ELF-1 (cell line): Measurements from ENCODE around the gene LMBR1L.

Source experiments
- DNase-seq: peaks from one replicate; pipeline ENCODE4 v3.0.0-alpha.2; 2016; ENCODE audit warnings: low read depth, low spot score

The LMBR1L gene

DNA sequence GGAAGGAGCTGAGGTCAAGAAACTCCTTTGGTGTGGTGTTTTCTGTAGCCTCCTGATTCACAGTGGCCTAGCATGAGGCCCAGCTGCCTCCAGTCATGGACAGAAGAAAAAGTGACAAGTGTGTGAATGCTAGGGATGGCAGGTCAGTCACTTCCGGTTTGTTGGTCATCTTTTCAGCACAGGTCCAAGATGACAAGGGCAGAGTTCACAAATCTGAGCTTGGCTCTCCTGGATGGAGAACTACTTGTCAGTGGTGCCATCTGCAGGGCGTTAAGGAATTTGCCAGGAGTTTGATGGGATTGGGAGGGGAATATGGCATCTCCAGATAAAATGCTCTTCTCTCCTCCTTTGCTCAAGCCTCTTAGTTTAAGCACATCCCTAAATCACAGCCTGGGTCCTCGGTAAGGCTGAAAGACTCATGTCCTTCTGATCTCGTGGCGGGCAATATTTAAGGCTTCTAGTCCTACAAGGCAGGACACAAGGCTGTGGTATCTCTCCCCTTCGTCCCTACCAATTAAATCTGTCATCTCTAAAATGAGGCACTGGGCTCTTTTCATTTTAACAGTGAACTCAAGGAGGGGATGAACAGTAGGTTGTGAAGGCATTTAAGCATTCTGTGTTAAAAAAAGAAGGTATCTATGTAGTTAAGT lies 10.5 kb upstream of the LMBR1L start:
- DNase-seq = peak; percentile 60

DNA sequence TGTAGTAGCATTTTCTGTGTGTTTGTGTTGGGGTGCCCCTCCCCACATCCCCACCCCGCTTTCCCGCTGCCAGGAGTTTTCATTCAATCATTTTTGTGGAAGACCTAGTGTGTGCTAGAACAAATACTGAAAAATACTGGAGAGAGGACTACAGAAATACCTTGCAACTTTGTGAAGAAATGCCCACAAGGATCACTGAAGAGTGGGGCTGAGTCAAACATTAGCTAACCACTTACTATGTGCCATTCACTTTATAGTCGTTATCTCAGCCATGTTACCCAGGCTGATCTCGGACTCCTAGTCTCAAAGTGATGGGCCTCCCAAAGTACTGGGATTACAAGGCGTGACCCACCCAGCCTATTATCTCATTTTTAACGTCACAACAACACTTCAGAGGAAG lies 559 bp upstream of the LMBR1L start:
- DNase-seq = no peak

DNA sequence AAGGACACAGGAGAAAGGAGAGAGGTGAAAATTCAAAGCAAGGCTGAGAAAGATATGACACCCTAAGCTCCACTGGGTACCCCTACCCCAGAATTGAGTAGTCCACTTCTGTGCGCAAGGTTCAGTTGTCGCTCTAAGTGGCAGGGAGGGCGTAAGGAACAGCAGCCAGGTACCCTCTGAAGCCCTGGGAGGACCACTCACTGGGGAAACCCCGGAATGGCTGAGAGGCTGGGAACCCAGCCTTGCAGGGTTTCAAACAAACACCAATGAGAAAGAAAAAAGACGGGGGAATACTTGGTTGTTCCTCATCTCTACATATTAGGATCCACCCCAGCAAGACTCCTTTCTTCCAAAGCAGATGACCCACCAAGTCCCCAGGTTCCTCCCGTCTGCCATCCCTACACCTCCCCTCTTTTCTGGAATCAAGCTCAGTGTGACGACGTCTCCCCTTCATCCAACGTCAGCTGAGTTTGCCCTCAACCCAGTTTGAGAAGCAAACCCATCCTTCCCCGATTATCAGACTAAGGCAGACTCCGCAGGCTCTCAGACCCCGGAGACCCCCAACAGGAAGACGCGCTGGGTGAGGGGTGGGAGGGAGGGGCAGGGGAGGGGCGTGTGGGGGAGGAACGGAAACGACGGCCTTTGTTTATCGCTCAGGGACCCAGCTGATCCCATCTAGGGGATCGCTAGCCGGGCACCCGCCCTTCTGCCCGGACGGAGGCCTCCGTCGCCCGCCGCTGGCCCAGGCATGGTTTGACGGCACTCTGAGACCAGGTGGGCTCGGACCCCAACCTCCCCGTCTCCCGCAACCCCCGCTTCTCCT lies 795 bp downstream of the LMBR1L start:
- no peak for DNase-seq

DNA sequence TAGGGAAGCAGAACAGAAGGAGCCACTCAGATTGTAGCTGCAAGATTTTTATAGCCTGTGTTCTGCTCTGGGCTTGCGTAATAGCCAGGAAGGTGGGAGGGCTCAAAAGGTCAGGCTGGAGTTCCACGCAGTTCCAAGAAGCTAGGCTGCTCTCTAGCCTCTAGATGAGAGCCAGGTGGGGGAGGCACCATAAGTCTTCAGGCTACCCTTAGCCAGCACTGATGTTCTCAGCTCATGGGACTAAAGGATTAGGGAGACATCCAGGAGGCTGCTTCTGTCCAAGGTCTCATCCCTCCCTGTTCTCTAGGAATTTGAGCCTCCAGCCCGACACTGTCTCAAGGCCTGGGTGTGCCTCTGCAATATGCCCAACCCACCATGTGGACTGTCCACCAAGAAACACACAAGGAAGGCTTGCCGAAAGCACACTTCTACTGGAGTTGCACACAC lies 1.7 kb downstream of the LMBR1L start:
- peak; percentile 30 for DNase-seq

DNA sequence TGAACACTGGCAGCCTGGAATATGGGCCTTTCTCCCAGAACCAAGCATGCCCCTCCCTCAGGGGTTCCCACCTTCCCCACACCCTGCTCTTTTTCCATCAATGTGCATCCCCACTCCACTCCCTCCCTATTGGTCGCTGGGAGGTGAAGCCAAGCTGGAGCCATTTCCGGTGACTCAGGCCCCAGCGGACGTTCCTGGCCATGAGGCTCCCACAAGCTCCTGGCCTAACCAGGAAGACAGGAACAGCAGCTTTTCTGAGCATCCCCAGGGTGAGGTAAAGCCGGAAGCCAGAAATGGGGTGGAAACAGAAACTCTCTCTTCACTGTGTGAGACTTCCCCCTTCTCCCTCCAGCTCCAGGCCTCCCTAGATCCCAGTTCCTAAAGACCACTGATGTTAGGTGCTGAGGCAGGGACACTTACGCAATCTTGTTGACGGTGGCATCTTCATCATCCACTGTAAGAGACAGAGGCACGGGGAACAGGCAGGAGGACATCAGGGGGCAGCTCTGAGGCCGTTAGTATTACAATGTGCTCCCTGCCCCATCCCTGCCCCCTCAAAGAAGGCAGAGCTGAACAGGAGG lies 5.1 kb downstream of the LMBR1L start:
- DNase-seq = no peak

DNA sequence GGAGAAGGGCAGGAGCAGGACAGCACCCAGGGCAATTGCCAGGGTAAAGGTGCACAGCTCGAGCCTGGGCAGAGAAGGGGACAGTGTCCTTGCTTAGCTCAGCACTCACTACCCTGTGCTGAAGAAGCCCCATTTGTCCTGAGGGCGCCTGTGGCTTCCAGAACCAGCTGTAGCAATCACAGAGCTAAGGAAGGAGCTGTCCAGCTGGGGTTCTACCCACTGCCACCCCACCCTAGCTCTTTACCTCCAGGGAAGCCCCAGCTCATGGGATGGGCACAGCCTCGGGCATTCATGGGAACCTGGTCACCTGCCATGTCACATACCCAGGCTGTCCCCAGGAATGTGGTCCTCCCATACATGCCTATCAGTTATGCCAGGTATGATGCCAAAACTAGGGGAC lies 5.8 kb downstream of the LMBR1L start:
- no peak for DNase-seq

DNA sequence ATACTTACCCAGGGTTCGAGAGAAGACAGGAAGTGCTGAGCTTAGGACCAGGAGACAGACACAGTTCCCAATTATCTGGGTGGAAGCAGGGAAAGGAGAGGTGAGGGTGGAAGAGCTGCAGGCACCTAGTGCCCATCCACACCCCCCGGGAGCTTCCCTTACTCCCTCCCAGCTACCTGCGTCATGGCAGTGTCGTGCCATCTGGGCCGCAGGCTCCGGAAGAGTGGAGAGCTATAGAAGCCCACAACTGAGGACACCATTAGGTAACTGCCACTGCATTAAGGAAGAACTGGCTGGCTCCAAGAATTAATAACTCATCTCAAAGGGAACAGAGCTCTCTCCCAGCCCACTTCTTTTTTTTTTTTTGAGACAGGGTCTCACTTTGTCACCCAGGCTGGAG lies 10.3 kb downstream of the LMBR1L start:
- DNase-seq = no peak

DNA sequence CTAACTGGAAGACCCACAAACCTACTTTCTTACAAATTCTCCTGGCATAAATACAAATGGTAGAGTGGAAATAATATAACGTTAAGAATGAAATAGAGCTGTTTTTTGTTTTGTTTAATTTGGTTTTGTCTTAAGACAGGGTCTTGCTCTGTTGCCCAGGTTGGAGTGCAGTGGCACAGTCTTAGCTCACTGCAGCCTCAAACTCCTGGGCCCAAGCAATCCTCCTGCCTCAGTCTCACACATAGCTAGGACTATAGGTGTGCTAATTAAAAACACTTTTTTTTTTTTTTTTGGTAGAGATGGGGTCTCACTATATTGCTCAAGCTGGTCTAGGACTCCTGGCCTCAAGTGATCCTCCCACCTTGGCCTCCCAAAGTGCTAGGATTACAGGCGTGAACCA lies 11.9 kb downstream of the LMBR1L start:
- no peak for DNase-seq

DNA sequence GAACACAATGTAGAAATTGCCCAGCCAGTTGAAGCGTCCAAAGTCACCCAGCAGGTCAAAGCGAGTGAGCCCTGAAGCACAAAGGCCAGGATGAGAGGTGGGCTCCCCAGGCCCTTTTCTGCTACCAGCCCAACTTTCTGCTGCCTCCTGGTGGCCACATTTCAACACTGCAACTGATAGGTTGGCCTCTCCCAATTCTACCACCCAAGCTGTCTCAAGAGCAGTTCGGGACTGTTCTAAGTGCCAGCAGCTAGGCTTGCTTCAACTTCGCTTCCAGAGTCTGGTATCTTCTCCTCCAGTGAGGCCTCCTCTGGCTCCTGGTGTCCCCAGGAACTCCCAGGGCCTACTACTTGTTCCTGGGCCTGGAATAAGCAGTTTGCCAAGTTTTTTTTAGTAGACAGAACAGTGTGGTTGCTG lies 12.6 kb downstream of the LMBR1L start:
- DNase-seq = peak; percentile 93

DNA sequence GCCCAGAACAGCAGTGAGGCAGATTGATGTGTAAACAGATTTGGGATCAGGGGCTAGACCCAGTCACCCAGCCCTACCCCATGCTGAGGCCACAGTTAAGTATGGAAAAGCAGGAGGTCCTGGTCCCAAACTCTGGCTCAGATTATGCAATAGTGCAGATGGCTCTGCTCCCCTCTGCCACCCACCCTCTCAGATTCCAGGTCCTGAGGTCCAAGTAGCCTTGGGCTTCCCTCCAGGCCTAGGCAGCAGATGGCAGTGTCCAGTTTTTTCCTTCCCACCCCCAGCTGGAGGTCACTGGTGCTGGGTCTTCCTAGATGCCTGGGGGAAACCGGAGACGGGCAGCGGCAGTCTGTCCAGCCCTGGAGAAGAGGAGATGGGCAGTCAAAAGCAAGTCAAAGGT lies 13.3 kb downstream of the LMBR1L start:
- no peak for DNase-seq

DNA sequence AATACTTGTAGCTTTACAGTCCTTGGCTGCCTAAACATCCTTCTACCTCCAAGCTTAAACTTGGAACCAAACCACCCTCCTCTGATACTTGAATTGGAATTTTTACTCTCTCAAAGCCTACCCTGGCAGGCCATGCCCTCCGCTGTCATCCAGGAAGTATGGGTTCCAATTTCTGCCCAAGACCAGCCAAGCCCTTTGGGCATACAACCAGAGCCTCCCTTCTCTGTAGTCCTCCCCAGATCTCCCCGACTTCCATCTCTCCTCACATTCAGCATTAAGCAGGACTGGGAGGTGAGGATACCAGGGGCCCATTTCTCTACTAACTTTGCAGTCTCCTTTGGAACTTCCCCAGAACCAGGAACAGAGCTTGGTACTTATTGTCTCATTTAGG lies 15.7 kb downstream of the LMBR1L start:
- DNase-seq = no peak

DNA sequence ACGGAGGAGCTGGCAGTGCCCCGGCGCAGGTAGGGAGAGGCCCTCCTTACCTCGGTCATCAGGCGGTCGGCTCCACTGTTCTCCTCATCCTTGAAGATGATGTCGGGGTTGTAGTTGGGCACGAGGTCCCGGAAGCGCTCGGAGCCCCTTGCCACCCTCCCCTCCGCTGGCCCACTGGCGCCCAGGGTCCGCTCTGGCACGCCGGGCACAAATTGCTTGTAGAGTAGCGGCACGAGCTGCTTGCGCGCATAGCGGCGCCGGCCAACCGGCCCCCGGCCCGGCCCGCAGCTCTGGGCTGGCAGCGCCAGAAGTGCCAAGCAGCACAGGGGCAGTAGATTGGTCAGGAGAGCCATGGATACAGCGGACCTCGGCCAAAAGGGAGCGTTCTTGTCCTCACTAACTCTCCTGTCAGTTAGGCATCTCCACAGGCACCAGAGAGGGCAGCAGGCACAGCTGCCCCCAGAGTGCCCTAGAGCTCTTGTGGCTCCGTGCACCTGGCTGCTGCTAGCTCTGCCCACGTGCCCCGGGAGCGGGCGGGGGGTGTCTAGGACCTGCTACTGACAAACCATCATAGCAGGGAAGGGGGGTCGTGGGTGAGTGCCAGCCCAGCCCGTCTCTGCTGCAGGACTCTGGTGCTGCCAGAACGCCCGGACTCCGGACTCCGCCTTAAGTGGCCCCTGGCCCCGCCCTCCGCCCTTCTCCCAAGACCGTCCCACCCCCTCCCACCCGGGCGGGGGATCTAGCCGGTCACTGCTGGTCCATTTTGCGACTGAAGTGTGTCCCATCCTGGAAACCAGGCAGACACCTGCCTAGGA lies 16.3 kb downstream of the LMBR1L start, which contains the start of gene DHH:
DHH (minus strand) TSS at position 642 of the 815 bp plus-strand sequence; CDS start at position 353, 289 bp downstream.
- DNase-seq = peak; percentile 40

DNA sequence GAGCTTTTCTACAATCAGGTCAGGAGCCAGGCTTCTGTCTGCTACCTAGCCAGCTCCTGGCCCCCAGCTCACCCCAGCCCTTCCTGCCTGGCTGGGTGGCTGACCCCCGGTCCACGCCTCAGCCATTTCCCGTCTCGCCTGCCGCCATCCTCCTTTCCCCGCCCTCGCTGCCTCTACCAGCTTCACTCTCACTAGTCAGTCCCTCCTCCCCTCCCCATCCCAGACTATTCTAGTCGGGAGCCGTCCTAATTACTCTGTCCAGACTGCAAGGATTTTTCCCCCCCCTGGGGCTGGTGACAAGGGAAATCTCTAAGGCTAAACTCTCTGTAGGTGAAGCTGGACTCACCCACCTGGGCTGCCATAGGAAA lies 16.9 kb downstream of the LMBR1L start:
- DNase-seq = no peak

DNA sequence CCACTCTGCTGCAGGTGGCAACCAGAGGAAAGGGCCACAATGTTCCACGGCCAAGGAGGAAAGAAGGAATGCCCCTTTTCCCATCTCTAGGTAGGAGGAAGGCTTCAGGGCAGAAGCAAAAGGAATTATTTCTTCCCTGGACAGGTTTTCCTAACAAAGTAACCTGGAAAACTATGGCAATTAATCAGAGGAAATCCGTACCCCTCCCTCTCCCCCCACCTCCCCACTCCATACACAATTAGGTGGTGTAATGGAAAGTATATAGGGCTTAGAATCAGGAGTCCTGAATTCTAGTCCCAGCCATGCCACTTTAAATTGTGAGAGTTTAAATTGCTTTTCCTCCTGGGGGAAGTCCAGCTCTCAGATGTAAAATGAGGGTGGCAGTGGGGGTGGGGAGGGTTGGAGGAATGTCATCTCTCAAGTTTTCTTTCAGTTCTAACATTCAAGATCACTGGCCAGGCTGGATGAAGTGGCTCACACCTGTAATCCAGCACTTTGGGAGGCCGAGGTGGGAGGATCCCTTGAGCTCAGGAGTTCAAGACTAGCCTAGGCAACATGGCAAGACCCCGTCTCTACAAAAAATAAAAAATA lies 17.7 kb downstream of the LMBR1L start:
- no peak for DNase-seq

DNA sequence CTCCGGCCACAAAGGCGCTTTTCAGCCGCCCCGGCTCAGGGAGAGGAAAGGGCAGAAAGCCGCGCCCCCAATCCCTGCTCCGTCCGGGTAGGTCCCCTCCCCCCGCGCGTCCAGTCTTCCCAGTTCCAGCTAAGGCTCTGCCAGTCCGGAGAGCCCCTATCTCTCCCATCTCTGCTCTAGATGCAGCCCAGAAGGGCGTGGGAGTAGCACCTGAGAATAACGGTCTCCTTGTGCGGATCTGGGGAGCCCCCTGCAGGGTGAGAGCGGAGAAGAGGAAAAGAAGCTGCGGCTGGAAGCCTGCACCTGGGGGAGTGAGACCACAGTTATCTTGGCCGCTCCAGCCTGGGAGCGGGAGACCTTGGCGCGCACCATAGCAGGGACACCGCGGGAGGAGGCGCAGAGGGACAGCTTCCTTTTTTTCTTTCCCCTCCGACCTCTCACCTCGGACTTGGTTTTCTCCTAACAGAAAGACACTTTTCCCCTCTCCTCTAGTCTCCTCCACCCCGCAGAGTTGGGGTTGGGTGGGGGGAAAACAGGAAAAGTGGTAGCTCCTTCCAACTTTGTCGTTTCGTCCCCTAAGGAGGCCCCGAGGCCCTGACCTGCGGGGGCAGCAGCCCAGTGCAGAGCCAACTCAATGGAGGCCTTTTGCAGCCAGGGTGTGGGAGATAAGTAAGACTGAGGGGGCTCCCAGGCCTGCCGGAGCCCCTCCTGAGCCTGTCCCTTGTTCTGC lies 18.4 kb downstream of the LMBR1L start:
- peak; percentile 78 for DNase-seq

DNA sequence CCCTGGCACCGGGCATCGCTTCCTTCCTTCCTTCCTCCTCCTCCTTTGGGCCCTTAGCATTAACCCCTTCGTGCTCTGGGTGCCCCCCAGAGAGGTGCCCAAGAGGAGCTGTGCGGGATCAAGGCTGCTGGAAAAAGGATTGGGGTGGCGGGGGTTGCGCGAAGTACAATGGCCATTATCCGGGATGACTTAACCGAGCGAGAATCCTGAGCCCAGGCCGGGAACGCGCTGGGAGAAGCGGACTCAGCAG lies 18.9 kb downstream of the LMBR1L start:
- DNase-seq = no peak

DNA sequence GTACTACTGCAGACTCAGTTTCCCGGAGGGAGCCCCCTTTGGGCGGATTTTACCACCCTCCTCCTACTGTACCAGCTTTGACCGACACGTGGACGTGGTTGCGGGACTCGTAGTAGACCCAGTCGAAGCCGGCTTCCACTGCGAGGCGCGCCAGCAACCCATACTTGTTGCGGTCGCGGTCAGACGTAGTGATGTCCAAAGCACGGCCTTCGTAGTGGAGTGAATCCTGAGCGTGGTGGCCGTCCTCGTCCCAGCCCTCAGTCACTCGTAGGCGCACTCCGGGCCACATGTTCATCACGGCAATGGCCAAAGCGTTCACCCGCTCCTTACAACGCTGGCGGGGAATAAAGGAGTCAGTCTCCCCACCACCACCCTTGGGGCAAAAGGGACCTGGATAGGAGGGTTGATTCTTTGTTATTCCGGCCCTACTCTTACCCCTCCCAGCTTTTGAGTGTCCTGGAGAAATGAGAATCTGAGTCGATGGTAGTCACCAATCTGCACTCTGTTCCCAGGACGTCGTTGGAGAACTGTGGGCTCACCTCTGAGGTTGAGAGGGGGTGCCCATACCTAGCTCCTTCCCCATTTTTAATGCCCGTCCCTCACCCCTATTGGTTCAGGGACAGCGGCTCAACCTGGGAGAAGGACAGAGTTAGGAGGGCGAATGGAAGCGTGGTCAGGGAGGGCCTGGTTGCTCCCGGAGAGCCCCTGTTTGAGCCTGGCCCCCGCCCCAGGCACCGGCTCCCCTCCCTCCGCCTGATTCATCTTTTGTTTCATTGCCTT lies 19.4 kb downstream of the LMBR1L start:
- DNase-seq = peak; percentile 33

DNA sequence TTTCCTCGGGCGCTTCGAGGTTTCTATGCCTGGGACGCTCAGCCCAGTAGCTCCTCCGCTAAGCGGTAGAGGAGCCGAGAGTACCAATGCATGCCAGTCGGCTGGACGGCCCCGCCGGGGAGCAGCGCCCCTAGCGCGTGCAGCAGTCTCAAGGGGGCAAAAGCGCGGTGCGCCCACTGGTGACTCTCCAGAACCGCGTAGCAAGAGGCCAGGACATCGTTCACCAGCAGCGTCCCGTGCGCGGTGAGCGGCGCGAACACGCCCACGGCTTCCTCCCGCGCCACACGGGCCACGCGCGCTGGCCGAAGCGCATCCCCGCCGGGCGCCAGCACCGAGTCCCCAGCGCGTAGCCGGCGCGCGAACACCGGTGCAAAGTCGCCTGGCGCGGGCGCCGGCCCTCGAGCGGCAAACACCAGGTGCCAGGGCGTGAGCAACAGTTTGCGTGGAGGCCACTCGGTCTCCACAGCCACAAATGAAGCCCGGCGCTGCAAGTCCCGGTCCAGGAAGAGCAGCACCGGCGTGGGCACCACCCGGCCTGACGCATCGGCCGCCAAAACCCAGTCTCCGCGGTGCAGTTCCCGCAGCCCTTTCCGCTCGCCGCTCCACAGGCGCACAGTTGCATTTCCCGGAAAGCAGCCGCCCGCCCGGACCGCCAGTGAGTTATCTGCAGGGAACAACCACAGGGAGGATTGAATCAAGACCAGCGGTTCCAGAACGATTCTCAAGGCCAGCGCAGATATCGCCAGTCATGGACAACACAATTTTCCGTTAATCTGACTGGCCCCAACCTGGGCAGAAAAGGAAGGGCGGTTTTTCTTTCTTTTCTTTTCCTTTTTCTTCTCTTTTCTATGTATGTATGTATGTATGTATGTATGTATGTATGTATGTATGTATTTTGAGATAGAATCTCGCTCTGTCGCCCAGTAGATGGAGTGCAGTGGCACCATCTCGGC lies 20.6 kb downstream of the LMBR1L start:
- peak; percentile 50 for DNase-seq

DNA sequence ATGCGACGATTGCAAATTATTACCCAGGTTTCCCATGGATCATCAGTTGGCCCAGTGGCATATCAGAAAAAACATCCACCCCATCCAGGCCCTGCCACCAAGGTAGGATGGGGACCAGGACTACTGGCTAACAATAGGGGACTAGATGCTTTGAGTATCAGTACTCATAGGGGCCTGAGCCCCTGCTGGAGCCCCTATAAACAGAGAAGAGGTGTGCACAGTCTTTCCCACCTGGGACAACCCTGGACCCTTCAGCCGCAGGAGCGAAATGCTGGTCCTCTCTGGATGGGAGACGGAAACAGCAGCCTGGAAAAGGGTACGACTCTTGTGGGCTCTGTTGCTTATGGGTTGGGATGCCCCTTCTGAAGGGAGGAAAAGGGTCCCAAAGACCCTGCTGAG lies 21.7 kb downstream of the LMBR1L start:
- DNase-seq = no peak
